Keratinocyte (primary cell): ENCODE results near the gene BBS7. TPM values are rescaled to one million over a fixed set of nuclear protein-coding genes. Genes with fewer than 3 reads are reported as not detected.

Experiments used
- DNase-seq: peaks from one replicate; pipeline ENCODE4 v3.0.0-alpha.2; 2011; ENCODE audit warnings: low read depth, missing footprints, low spot score
- FAIRE-seq: peaks from 2 replicates; lab custom pipeline; 2011; peaks lifted over from hg19 to GRCh38; lab: Jason Lieb, UNC
- H2AFZ ChIP-seq: 2 replicates; pipeline ENCODE4 v1.6.0; 2012; ENCODE audit warnings: low read length, control low read depth, inconsistent platforms; ENCODE audit not compliant: control insufficient read depth
- H3K27ac ChIP-seq: 2 replicates; pipeline ENCODE4 v1.5.1; 2011; ENCODE audit warnings: low read length; ENCODE audit not compliant: control insufficient read depth, insufficient read depth
- H3K27me3 ChIP-seq: 3 replicates; pipeline ENCODE4 v1.6.0; 2011; ENCODE audit warnings: low read length; ENCODE audit not compliant: control insufficient read depth, insufficient read depth; ENCODE audit errors: extremely low read depth
- H3K36me3 ChIP-seq, 2 experiments: 2 replicates in 1 of 2; 3 replicates in 1 of 2; pipeline ENCODE4 v1.5.1; 2011; ENCODE audit warnings: low read length in 2 of 2, mild to moderate bottlenecking in 1 of 2; ENCODE audit not compliant: control insufficient read depth in 2 of 2, insufficient read depth in 2 of 2; ENCODE audit errors: extremely low read depth in 1 of 2
- H3K4me1 ChIP-seq: 3 replicates; pipeline ENCODE4 v1.5.1; 2011; ENCODE audit warnings: low read length; ENCODE audit not compliant: control insufficient read depth, insufficient read depth; ENCODE audit errors: extremely low read depth
- H3K4me2 ChIP-seq: 3 replicates; pipeline ENCODE4 v1.6.0; 2011; ENCODE audit warnings: low read depth, low read length; ENCODE audit not compliant: control insufficient read depth, insufficient read depth; ENCODE audit errors: extremely low read depth
- H3K4me3 ChIP-seq, 3 experiments: fragments of 200-600 bp in 1 of 3; sonication (generic) in 1 of 3; 2 replicates in 2 of 3; 3 replicates in 1 of 3; pipeline ENCODE4 v1.5.1; 2011 to 2016; ENCODE audit warnings: low read length in 3 of 3, mild to moderate bottlenecking in 3 of 3, control low read depth in 2 of 3, inconsistent platforms in 1 of 3, low read depth in 1 of 3, mixed read lengths in 1 of 3, mixed run types in 1 of 3, moderate library complexity in 1 of 3; ENCODE audit not compliant: control insufficient read depth in 2 of 3, insufficient read depth in 2 of 3; ENCODE audit errors: extremely low read depth in 1 of 3
- H3K79me2 ChIP-seq: 2 replicates; pipeline ENCODE4 v1.6.0; 2012; ENCODE audit warnings: low read length; ENCODE audit not compliant: control insufficient read depth, insufficient read depth
- H3K9ac ChIP-seq: 3 replicates; pipeline ENCODE4 v1.6.0; 2011; ENCODE audit warnings: low read length; ENCODE audit not compliant: control insufficient read depth, insufficient read depth; ENCODE audit errors: extremely low read depth
- H3K9me1 ChIP-seq: 3 replicates; pipeline ENCODE4 v1.6.0; 2011; ENCODE audit warnings: low read length; ENCODE audit not compliant: control insufficient read depth, insufficient read depth; ENCODE audit errors: extremely low read depth
- H3K9me3 ChIP-seq: 2 replicates; pipeline ENCODE4 v1.5.1; 2012; ENCODE audit warnings: low read depth, low read length; ENCODE audit not compliant: control insufficient read depth
- H4K20me1 ChIP-seq: 3 replicates; pipeline ENCODE4 v1.6.0; 2011; ENCODE audit warnings: low read length; ENCODE audit not compliant: control insufficient read depth, insufficient read depth; ENCODE audit errors: extremely low read depth
- EZH2 ChIP-seq: IDR thresholded peaks from one replicate; pipeline ENCODE4 v1.6.1; 2012; ENCODE audit warnings: inconsistent platforms, mild to moderate bottlenecking, low read length, moderate library complexity
- dilution Hi-C: fragments of 300-500 bp; cut with MboI; formaldehyde crosslinking; loops from one replicate; pipeline ENCODE4 v1.7.0; 2020; ENCODE audit warnings: low sequenced_read_pairs; ENCODE audit not compliant: extremely low pct_ligation_motif_present
- polyA plus RNA-seq, 5 experiments: library from polyadenylated mRNA; depleted of rRNA in 3 of 5; stranded (reverse) in 3 of 5; stranded (forward) in 1 of 5; unstranded in 1 of 5; fragments of >200 nt; gene quantifications; 1 replicate in 1 of 5; 2 replicates in 3 of 5; 3 replicates in 1 of 5; pipeline versions ENCODE4 v1.2.1 to v1.2.3, GENCODE V29; 2011 to 2012; ENCODE audit warnings: missing spikeins in 2 of 5, low read depth in 1 of 5, low replicate concordance in 1 of 5
- TF ChIP-seq, protein P1 (sequence below), 3 experiments: IDR thresholded peaks in 1 of 3; conservative IDR thresholded peaks in 1 of 3; optimal IDR thresholded peaks in 1 of 3; 2 replicates in 2 of 3; 3 replicates in 1 of 3; pipeline versions ENCODE3 to v1.5.1; 2011; ENCODE audit warnings: low read length in 3 of 3, mild to moderate bottlenecking in 3 of 3, moderate library complexity in 2 of 3, control low read depth in 1 of 3, inconsistent platforms in 1 of 3; ENCODE audit not compliant: insufficient read depth in 2 of 3; ENCODE audit errors: extremely low read depth in 1 of 3

The BBS7 gene
- polyA plus RNA-seq, 1 donor (not counting 4 experiments of a cell fraction or from before 2014, with no cell fraction given) = 34.8 TPM

DNA sequence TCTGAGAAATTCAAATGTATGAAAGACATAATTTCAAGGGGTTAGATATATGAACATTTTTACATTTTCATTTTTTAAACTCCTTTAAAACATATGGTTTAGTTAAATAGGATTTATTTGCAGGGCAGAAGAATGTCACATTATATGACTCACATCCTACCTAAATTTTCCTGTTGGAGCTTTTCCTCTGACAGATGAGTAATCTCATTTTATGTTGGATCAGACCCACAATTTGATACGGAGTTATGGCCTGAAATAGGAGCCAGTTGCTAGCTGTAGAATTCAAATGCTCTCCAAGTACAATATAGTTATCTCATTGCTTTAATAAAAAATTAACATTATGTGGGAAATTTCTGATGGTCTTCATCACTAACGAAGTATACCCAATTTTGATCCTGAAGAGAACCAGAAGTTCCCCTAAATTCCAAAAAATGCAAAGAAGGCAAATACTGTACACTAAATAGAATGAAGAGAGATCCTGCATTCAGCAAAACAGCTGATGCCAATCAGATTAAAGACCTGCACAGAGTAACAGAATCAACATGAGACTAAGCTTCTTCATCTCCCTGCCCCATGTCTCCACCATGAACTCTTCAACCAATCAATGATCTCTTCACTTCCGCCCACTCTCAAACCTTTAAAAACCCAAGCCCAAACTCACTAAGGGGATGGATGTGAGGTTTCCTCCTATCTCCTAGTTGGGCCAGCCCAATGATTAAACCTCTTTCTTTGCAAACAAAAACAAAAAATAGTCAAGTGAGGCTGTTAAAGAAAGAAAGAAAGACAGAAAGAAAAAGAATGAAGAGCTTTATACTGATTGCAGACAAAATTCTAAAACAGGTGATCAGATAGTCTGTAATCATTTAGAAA, 80.1 kb downstream of the BBS7 start:
- Histone ChIP-seq H3K4me2 (peak overlapping the region; percentile 27), H3K4me1 (peaks cover 28% of the 10 kb centered on the region), H3K27me3 (no peaks in the 10 kb centered on the region), H2AFZ (no peak overlapping the region), H3K9ac (no peak overlapping the region), H4K20me1 (no peaks in the 10 kb centered on the region), H3K79me2 (no peaks in the 10 kb centered on the region), H3K4me3 (no peak overlapping the region), H3K9me1 (peaks cover 2% of the 10 kb centered on the region), H3K9me3 (no peaks in the 10 kb centered on the region), H3K36me3 (no peaks in the 10 kb centered on the region), H3K27ac (no peak overlapping the region)
- FAIRE-seq (peak; percentile 55), DNase-seq (peak; percentile 36)
- TF ChIP-seq, protein P1, sequence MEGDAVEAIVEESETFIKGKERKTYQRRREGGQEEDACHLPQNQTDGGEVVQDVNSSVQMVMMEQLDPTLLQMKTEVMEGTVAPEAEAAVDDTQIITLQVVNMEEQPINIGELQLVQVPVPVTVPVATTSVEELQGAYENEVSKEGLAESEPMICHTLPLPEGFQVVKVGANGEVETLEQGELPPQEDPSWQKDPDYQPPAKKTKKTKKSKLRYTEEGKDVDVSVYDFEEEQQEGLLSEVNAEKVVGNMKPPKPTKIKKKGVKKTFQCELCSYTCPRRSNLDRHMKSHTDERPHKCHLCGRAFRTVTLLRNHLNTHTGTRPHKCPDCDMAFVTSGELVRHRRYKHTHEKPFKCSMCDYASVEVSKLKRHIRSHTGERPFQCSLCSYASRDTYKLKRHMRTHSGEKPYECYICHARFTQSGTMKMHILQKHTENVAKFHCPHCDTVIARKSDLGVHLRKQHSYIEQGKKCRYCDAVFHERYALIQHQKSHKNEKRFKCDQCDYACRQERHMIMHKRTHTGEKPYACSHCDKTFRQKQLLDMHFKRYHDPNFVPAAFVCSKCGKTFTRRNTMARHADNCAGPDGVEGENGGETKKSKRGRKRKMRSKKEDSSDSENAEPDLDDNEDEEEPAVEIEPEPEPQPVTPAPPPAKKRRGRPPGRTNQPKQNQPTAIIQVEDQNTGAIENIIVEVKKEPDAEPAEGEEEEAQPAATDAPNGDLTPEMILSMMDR (optimal IDR thresholded peaks at IDR 0.05 in 1 of 3, IDR thresholded peaks at IDR 0.05 in 1 of 3, conservative IDR thresholded peaks at IDR 0.05 in 1 of 3; ENCODE audit: extremely low read depth in 1 of 3, insufficient read depth in 2 of 3, low read length in 3 of 3) = no peak
- no peak for TF ChIP-seq EZH2
- dilution Hi-C loops = no loop called here

DNA sequence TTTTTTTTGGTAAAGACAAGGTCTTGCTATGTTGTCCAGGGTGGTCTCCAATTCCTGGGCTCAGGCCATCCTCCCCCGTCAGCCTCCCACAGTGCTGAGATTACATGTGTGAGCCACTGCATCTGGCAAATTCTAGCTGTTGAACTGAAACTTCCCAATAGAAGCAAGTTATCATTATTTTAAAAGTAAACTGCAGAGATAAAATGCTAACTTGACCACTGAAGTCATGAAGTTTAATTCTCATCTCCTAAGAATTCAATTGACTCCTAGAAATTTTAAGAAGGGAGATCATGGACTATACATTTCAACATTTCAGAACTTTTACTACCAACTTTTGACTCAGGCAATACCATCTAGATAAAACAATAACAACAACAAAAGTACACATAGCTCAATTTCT, 80.8 kb downstream of the BBS7 start:
- Histone ChIP-seq H3K27me3 (no peaks in the 10 kb centered on the region), H3K9me1 (peaks cover 2% of the 10 kb centered on the region), H3K79me2 (no peaks in the 10 kb centered on the region), H3K27ac (no peak overlapping the region), H3K4me1 (peaks cover 35% of the 10 kb centered on the region), H3K9me3 (no peaks in the 10 kb centered on the region), H3K4me2 (peak overlapping the region; percentile 27), H3K9ac (no peak overlapping the region), H3K4me3 (no peak overlapping the region), H4K20me1 (no peaks in the 10 kb centered on the region), H2AFZ (no peak overlapping the region), H3K36me3 (no peaks in the 10 kb centered on the region)
- FAIRE-seq (no peak), DNase-seq (no peak)
- dilution Hi-C loops = no loop called here
- TF ChIP-seq EZH2 = no peak
- TF ChIP-seq, protein P1 (optimal IDR thresholded peaks at IDR 0.05 in 1 of 3, IDR thresholded peaks at IDR 0.05 in 1 of 3, conservative IDR thresholded peaks at IDR 0.05 in 1 of 3; ENCODE audit: extremely low read depth in 1 of 3, insufficient read depth in 2 of 3, low read length in 3 of 3) = no peak
